Measurements from ENCODE around the gene LTK. TPM values are rescaled to one million over a fixed set of nuclear protein-coding genes. Genes with fewer than 3 reads are reported as not detected.

The LTK gene
- total and polyA plus RNA-seq, 2 of the 8 experiments (the other 6 are each of a cell fraction or from before 2014, with no cell fraction given): 0.05 to 0.19 TPM

DNA sequence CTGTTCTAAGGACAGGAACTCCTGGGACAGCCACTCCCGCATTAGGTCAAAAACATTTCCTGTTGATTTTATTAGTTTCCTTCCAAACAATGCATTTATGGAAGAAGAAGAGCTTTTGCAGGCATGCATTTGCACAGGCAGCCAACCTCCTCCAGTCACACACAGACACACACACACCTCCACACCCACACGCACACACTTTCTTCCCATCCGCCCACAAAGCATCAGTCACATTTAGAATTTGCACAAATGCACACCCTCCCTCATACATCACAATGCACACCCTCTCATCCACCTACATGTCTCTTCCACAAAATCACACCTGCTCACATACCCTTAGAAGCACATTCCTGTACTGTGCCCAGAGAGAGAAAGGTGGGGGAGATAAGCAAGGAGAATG lies 41.3 kb upstream of the LTK start:
- Histone ChIP-seq H3K56ac (replicated peaks; ENCODE audit: insufficient read length, low read depth, low read length) (no peak overlapping the region), H4K5ac (ENCODE audit: insufficient read length, low read depth, low read length) (no peak overlapping the region), H4K91ac (replicated peaks; ENCODE audit: insufficient read length, low read length) (no peak overlapping the region), H3K14ac (ENCODE audit: insufficient read length) (no peak overlapping the region), H3K27ac (ENCODE audit: low read depth, low read length) (no peak overlapping the region), H3K79me2 (ENCODE audit: control insufficient read depth in 1 of 2, insufficient read depth in 2 of 2, low read length in 2 of 2) (peaks cover 0 to 5% of the 10 kb centered on the region in 2 experiments; a peak in 1 of 4 replicates), H2AFZ (ENCODE audit: low read length) (no peak overlapping the region), H3K27me3 (replicated peaks in 1 of 4; ENCODE audit: control insufficient read depth in 3 of 4, extremely low read depth in 1 of 4, insufficient read depth in 3 of 4, low read length in 3 of 4) (no peaks in the 10 kb centered on the region; a peak in 2 of 7 replicates), H3K36me3 (ENCODE audit: control insufficient read depth in 2 of 4, insufficient read depth in 4 of 4, low read length in 3 of 4) (no peaks in the 10 kb centered on the region), H3K4me1 (replicated peaks in 1 of 4; ENCODE audit: control insufficient read depth in 3 of 4, insufficient read depth in 4 of 4, low read length in 3 of 4) (peaks cover 5 to 11% (median 6%) of the 10 kb centered on the region in 4 experiments), H3K4me3 (ENCODE audit: extremely low read depth in 1 of 4, insufficient read depth in 2 of 4, low read depth in 3 of 4, low read length in 4 of 4) (no peak overlapping the region), H2BK15ac (ENCODE audit: low read length) (0 out of 2 replicates have a peak overlapping the region, but pooled peaks have one; percentile 8), H2BK12ac (ENCODE audit: low read depth, low read length) (no peak overlapping the region), H2BK20ac (ENCODE audit: low read length) (no peak overlapping the region), H3K79me1 (ENCODE audit: low read depth, low read length) (no peaks in the 10 kb centered on the region; the same call in 1 of the 2 replicates), H2BK120ac (replicated peaks; ENCODE audit: low read depth, low read length) (no peak overlapping the region), H3K4me2 (ENCODE audit: insufficient read depth in 1 of 2, low read depth in 2 of 2, low read length in 2 of 2) (no peak overlapping the region), H3K23me2 (ENCODE audit: low read depth, low read length) (peaks cover 7% of the 10 kb centered on the region; the same call in 1 of the 2 replicates), H3K4ac (replicated peaks; ENCODE audit: insufficient read length, low read depth, low read length) (peak overlapping the region; percentile 32), H3K9me3 (ENCODE audit: insufficient read depth in 2 of 2, low read depth in 1 of 2, low read length in 1 of 2) (no peaks in the 10 kb centered on the region), H3K18ac (ENCODE audit: extremely low read depth, low read length) (no peak overlapping the region), H4K20me1 (replicated peaks in 1 of 2; ENCODE audit: control insufficient read depth in 1 of 2, insufficient read depth in 2 of 2, low read length in 2 of 2) (peaks cover 0 to 1% of the 10 kb centered on the region in 2 experiments), H3K9ac (replicated peaks in 1 of 4; ENCODE audit: extremely low read depth in 1 of 4, low read depth in 3 of 4, low read length in 3 of 4) (no peak overlapping the region), H2BK5ac (ENCODE audit: low read depth, low read length) (no peak overlapping the region), H4K8ac (ENCODE audit: extremely low read depth, insufficient read depth, low read length) (no peak overlapping the region), H3K23ac (ENCODE audit: insufficient read length) (no peak overlapping the region), H2AK5ac (ENCODE audit: low read depth, low read length) (no peak overlapping the region)
- DNase-seq (ENCODE audit: low read depth in 1 of 2, low spot score in 2 of 2) (no peak), FAIRE-seq (no peak)
- TF ChIP-seq KDM1A (IDR thresholded peaks at IDR 0.05; ENCODE audit: borderline replicate concordance, low read length) (no peak), CEBPB (IDR thresholded peaks at IDR 0.05; ENCODE audit: low read depth, low read length) (no peak), TBP (IDR thresholded peaks at IDR 0.05; ENCODE audit: low read depth, low read length) (no peak), TEAD4 (IDR thresholded peaks at IDR 0.05; ENCODE audit: low read depth, low read length) (no peak), PHF8 (conservative IDR thresholded peaks at IDR 0.05; ENCODE audit: low read depth, low read length) (no peak), GABPA (IDR thresholded peaks at IDR 0.05; ENCODE audit: borderline replicate concordance, insufficient read depth, low read length) (no peak), SIRT6 (IDR thresholded peaks at IDR 0.05; ENCODE audit: low read length) (no peak)
- TF ChIP-seq, protein P1, sequence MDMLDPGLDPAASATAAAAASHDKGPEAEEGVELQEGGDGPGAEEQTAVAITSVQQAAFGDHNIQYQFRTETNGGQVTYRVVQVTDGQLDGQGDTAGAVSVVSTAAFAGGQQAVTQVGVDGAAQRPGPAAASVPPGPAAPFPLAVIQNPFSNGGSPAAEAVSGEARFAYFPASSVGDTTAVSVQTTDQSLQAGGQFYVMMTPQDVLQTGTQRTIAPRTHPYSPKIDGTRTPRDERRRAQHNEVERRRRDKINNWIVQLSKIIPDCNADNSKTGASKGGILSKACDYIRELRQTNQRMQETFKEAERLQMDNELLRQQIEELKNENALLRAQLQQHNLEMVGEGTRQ (IDR thresholded peaks at IDR 0.05; ENCODE audit: low read length): no peak
- TF ChIP-seq, protein P2, sequence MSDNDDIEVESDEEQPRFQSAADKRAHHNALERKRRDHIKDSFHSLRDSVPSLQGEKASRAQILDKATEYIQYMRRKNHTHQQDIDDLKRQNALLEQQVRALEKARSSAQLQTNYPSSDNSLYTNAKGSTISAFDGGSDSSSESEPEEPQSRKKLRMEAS (IDR thresholded peaks at IDR 0.05): no peak
- 88% methylated on average over 3 of the region's 3 CpGs; no CpG with 5 or more reads in 1 of the 2 experiments for WGBS, 2 experiments (ENCODE audit: extremely low coverage in 1 of 2, insufficient coverage in 1 of 2, insufficient read length in 1 of 2, insufficient replicate concordance in 2 of 2, low coverage in 1 of 2, low lambda C conversion rate in 2 of 2, missing lambda C conversion rate in 1 of 2)
- ChIA-PET CTCF (ENCODE audit: partially characterized antibody) (interaction anchor here (0.5 to 3.7 kb wide), 10 partner anchors 10 to 1228 kb away, joined by 3 to 21 read pairs (median 4); no protein-coding TSS in a partner anchor), POLR2A (ENCODE audit: partially characterized antibody) (interaction anchor here (0.9 to 21.2 kb wide), 3 partner anchors 9 to 27 kb away, joined by 3 to 643 read pairs (median 9); partner anchors contain the start of gene RPAP1)

Measured in H1 (cell line).